GM19238 (cell line): Measurements from ENCODE around the gene ZNF630.
"Not testable (repeated sequence)": the region's sequence is repeated elsewhere in the genome, so short reads cannot be mapped to it uniquely, and the experiment has no call there.

ENCODE experiments used
- DNase-seq: peaks from one replicate; pipeline ENCODE4 v3.0.0; 2011; ENCODE audit warnings: low spot score; ENCODE audit not compliant: insufficient read length

ZNF630 gene

GRCh38 chrX:48071064-48071985 lies at the start of gene ZNF630:
Gene ZNF630, minus strand, starts transcription at chrX:48071640. Its CDS starts 4,754 bp downstream, at chrX:48066886.
- peak; percentile 86 for DNase-seq

GRCh38 chrX:48107717-48108116 lies 36.3 kb upstream of the ZNF630 start:
- DNase-seq = no peak

GRCh38 chrX:48102874-48103374 lies 31.5 kb upstream of the ZNF630 start:
- no peak for DNase-seq

- DNase-seq = no peak
Observed at GRCh38 chrX:48101443-48101842, 30.0 kb upstream of the ZNF630 start.

- DNase-seq = not testable (repeated sequence)
Observed at GRCh38 chrX:48092558-48092957, 21.1 kb upstream of the ZNF630 start.

GRCh38 chrX:48090123-48090522 lies 18.7 kb upstream of the ZNF630 start:
- DNase-seq = no peak

- no peak for DNase-seq
Observed at GRCh38 chrX:48086082-48086481, 14.6 kb upstream of the ZNF630 start.

- no peak for DNase-seq
Observed at GRCh38 chrX:48083706-48084105, 12.3 kb upstream of the ZNF630 start.

GRCh38 chrX:48083212-48083611 lies 11.8 kb upstream of the ZNF630 start:
- DNase-seq = peak; percentile 48

GRCh38 chrX:48076343-48076742 lies 4.9 kb upstream of the ZNF630 start:
- peak; percentile 28 for DNase-seq

GRCh38 chrX:48071986-48072605 lies 656 bp upstream of the ZNF630 start:
- no peak for DNase-seq

GRCh38 chrX:48068096-48068887 lies 3.1 kb downstream of the ZNF630 start:
- no peak for DNase-seq

GRCh38 chrX:48064261-48064660 lies 7.2 kb downstream of the ZNF630 start:
- no peak for DNase-seq

- DNase-seq = no peak
Observed at GRCh38 chrX:48059296-48059639, 12.2 kb downstream of the ZNF630 start.

- DNase-seq = no peak
Observed at GRCh38 chrX:48058621-48059295, 12.7 kb downstream of the ZNF630 start.

- no peak for DNase-seq
Observed at GRCh38 chrX:48046846-48047245, 24.6 kb downstream of the ZNF630 start.

GRCh38 chrX:48045410-48046311 lies 25.8 kb downstream of the ZNF630 start:
- no peak for DNase-seq

- DNase-seq = no peak
Observed at GRCh38 chrX:48043056-48043455, 28.4 kb downstream of the ZNF630 start.

GRCh38 chrX:48035891-48036290 lies 35.5 kb downstream of the ZNF630 start:
- no peak for DNase-seq

- DNase-seq = not testable (repeated sequence)
Observed at GRCh38 chrX:48030641-48031173, 40.7 kb downstream of the ZNF630 start.
